ENCODE data around the gene TNFRSF1B. TPM values are rescaled to one million over a fixed set of nuclear protein-coding genes. Genes with fewer than 3 reads are reported as not detected.

The TNFRSF1B gene
- polyA plus RNA-seq, 6 donors from 2014 or later, result 29.0 to 54.0 (median 42.7) TPM

DNA sequence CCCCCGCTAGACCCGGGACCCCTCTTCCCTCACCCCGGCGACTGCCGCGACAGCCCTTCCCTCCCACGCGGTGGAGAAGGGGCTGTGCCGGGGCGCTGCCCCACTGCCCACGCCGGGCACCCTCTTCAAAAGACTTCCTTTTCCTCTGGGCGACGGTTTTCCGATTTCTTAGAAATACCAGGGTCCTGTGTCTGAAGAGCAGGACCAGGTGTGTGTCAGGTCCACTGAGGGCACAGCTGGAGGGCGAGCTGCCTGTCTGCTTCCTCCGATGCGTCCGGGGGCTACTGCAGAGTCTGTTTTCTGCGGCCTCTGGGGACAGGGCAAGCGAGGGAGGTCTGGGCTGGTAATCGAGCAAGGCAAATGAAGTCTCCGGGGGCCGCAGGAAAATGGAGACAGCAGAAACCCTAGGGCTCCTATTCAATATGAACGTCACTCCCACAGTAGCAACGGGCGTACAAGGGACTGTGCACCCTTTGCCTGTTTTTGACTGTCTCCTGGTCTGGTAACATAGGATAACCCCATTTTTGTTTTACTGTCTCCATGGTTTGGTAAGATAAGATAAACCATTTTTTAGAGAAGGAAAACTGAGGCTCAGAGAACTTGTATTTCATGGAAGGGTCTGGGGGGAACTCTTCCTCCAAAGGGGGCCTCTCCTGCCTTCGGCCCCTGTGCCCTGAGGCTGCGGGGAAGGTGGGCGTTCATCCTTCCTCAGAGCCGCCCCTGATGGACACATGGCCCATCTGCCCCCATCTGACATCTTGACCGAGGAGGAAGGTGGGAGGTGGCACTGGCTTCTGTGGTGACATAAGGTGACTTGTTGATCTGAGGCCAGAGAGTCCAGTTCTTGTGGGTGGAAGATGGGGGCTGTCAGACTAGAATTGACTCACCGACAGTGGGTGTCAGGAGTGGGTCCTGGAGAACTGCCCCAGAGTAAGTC lies 970 bp downstream of the TNFRSF1B start:
- Mint-ChIP-seq H3K4me1 (peaks cover 56 to 65% (median 64%) of the 10 kb centered on the region in 3 donors), H3K27me3 (no peaks in the 10 kb centered on the region), H3K36me3 (peaks cover 0 to 8% of the 10 kb centered on the region in 2 donors), H3K9me3 (no peaks in the 10 kb centered on the region), H3K4me3 (peak overlapping the region; percentile 89 to 98 (median 96)), H3K27ac (peak overlapping the region; percentile 66 to 97 (median 92))
- peak; percentile 18 to 34 for ATAC-seq (ENCODE audit: low read depth in 2 of 2)
- DNase-seq, result no peak

DNA sequence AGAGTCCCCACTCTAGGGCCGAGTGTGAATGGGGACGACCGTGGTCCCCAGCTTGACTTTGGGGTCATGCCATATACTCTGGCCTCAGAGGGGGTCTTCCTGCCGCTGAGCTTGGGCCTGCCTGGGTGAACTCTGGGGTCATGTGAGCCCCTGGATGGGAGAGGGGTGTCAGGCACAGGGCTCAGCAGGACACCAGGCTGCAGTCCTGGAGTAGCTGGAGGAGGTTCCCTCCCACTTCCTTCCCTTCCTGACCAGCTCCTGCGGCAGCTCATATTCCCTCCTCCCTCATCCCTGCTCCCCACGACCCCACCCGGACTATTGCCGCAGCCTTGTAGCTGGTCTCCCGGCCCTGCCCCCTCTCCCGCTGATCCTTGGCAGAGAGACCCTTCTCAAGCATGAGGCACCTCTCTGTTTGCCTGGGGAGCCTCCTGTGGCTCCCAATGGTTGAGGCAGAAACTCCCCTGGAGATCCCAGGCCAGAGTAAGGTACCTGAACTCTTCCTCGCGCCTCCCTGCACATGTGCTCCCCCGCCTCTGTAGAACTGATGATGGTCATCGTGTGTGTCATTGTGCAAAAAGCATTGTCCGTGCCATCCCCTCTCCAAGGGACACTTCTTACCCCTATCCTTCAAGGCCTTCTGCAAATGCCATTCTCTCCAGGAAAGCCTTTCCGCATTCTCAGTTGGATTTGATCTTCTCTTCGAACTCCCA lies 1.8 kb downstream of the TNFRSF1B start:
- Mint-ChIP-seq H3K27ac (peak overlapping the region in 4 of 6 donors; percentile 35 to 87 (median 76)), H3K4me3 (peak overlapping the region; percentile 89 to 98 (median 96)), H3K27me3 (no peaks in the 10 kb centered on the region), H3K9me3 (no peaks in the 10 kb centered on the region), H3K4me1 (peaks cover 56 to 66% (median 64%) of the 10 kb centered on the region in 3 donors), H3K36me3 (peaks cover 0 to 8% of the 10 kb centered on the region in 2 donors)
- ATAC-seq (ENCODE audit: low read depth in 2 of 2), result no peak
- DNase-seq, result no peak

GRCh38 chr1:12169442-12170135 lies 2.8 kb downstream of the TNFRSF1B start:
- DNase-seq (no peak), ATAC-seq (ENCODE audit: low read depth in 2 of 2) (no peak)
- H3K27me3 Mint-ChIP-seq, result peaks cover 0 to under 1% (median 0%) of the 10 kb centered on the region in 3 donors
- H3K36me3 Mint-ChIP-seq, result peaks cover 0 to 8% of the 10 kb centered on the region in 2 donors
- H3K9me3 Mint-ChIP-seq, result no peaks in the 10 kb centered on the region
- H3K4me3 Mint-ChIP-seq, result peak overlapping the region in 3 of 8 donors; percentile 72 to 91 (median 74)
- peak overlapping the region in 1 of 6 donors; percentile 87 for H3K27ac Mint-ChIP-seq
- H3K4me1 Mint-ChIP-seq, result peaks cover 63 to 73% (median 71%) of the 10 kb centered on the region in 3 donors

- no peaks in the 10 kb centered on the region for H3K9me3 Mint-ChIP-seq
- H3K4me1 Mint-ChIP-seq, result peaks cover 67 to 77% (median 75%) of the 10 kb centered on the region in 3 donors
- peak overlapping the region in 2 of 8 donors; percentile 46 to 74 for H3K4me3 Mint-ChIP-seq
- peak overlapping the region in 4 of 6 donors; percentile 12 to 89 (median 50) for H3K27ac Mint-ChIP-seq
- peaks cover 0 to 4% (median 0%) of the 10 kb centered on the region in 3 donors for H3K27me3 Mint-ChIP-seq
- ATAC-seq (ENCODE audit: low read depth in 2 of 2) (no peak), DNase-seq (no peak)
- peaks cover 0 to 8% of the 10 kb centered on the region in 2 donors for H3K36me3 Mint-ChIP-seq
Measured at GRCh38 chr1:12170263-12170671, 3.5 kb downstream of the TNFRSF1B start.

DNA sequence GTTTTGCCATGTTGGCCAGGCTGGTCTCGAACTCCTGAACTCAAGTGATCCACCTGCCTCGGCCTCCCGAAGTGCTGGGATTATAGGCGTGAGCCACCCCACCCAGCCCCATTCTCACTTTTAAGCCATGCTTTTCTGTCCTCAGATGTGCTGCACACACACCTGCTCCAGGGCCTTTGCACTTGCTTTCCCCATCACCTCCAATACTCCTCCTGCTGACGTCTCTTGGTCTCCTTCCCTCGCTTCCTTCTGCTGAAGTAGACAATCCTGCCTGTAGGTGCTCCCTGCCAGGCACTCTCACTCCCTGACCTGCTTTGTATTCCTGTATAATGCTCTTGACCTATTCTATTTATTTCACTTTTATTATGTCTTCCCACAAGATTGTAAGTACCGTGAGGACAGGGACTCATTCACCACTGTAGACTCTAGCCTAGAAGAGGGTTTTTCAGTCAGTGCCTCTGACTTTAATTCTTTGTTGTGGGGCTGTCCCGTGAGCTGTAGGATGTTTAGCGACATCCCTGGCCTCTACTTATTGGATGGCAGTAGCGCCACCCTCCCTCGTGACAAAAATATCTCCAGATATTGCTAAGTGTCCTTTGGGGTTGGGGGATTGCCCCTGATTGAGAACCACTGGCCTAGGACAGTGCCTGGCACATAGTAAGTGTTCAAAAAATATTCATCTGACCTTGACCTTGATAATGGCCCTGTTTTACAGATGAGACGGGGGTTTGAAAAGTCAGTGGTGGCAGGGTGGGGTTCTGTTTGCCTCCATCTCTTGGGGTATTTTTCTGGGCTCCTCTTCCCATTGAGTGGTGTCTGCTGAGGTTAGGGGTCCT lies 4.6 kb downstream of the TNFRSF1B start:
- Mint-ChIP-seq H3K9me3 (no peaks in the 10 kb centered on the region), H3K4me1 (peaks cover 70 to 81% (median 78%) of the 10 kb centered on the region in 3 donors), H3K36me3 (peaks cover 0 to 8% of the 10 kb centered on the region in 2 donors), H3K27ac (peak overlapping the region; percentile 47 to 91 (median 88)), H3K27me3 (peaks cover 0 to 6% (median 0%) of the 10 kb centered on the region in 3 donors), H3K4me3 (peak overlapping the region in 2 of 8 donors; percentile 22 to 26)
- ATAC-seq (ENCODE audit: low read depth in 2 of 2) (no peak), DNase-seq (no peak)

DNA sequence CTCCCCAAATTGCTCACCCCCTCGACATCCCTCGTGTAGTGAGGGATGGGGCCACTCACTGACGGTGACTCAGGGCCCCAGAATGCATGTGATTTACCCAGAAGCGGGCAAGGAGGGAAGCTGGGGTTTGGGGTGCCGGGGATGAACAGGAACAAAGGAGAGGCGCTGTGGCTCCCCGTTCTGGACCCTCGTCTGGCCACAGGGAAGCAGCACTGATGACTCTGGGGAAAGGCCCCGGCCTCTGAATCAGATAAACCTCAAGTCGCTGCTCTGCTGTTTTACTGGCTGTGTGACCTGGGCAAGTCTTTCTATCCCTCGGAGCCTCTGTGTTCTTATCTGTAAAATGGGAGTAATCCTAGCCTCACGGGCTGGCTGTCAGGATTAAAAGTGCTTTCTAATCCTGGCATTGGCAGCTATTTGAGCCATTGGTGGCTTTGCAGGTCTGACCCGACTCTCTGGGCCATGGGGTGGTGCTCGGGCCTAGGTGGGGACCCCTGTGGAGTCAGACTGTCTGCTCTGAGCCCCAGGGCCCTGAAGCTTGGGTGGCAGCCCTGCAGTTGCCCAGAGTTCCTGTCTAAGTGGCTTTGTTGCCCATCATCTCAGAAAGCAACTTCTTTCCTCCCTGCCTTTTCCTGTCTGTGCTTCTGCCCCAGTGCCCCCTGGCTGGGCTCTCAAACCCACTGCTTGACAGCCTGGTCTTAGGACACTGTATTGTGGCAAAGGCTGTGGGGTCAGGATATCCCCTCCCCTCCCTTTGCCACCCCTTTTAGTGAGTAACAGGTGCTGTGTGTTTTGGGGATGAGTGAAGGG lies 5.5 kb downstream of the TNFRSF1B start:
- H3K27ac Mint-ChIP-seq, result peak overlapping the region; percentile 76 to 94 (median 88)
- DNase-seq (no peak), ATAC-seq (ENCODE audit: low read depth in 2 of 2) (no peak)
- H3K9me3 Mint-ChIP-seq, result no peaks in the 10 kb centered on the region
- H3K27me3 Mint-ChIP-seq, result peaks cover 0 to 10% (median 0%) of the 10 kb centered on the region in 3 donors
- H3K4me1 Mint-ChIP-seq, result peaks cover 70 to 85% (median 79%) of the 10 kb centered on the region in 3 donors
- H3K36me3 Mint-ChIP-seq, result peaks cover 0 to 8% of the 10 kb centered on the region in 2 donors
- H3K4me3 Mint-ChIP-seq, result peak overlapping the region in 2 of 8 donors; percentile 16 to 55

GRCh38 chr1:12173041-12173509 lies 6.3 kb downstream of the TNFRSF1B start:
- H3K27ac Mint-ChIP-seq, result peak overlapping the region; percentile 81 to 94 (median 88)
- peak overlapping the region in 5 of 8 donors; percentile 10 to 55 (median 24) for H3K4me3 Mint-ChIP-seq
- peaks cover 0 to 10% (median 0%) of the 10 kb centered on the region in 3 donors for H3K27me3 Mint-ChIP-seq
- no peaks in the 10 kb centered on the region for H3K9me3 Mint-ChIP-seq
- peaks cover 67 to 85% (median 79%) of the 10 kb centered on the region in 3 donors for H3K4me1 Mint-ChIP-seq
- peaks cover 0 to 8% of the 10 kb centered on the region in 2 donors for H3K36me3 Mint-ChIP-seq
- DNase-seq (no peak), ATAC-seq (ENCODE audit: low read depth in 2 of 2) (no peak)

GRCh38 chr1:12173631-12174121 lies 6.9 kb downstream of the TNFRSF1B start:
- Mint-ChIP-seq H3K36me3 (peaks cover 0 to 8% of the 10 kb centered on the region in 2 donors), H3K9me3 (no peaks in the 10 kb centered on the region), H3K4me3 (peak overlapping the region in 7 of 8 donors; percentile 18 to 57 (median 50)), H3K4me1 (peaks cover 67 to 85% (median 79%) of the 10 kb centered on the region in 3 donors), H3K27me3 (peaks cover 0 to 10% (median 0%) of the 10 kb centered on the region in 3 donors), H3K27ac (peak overlapping the region; percentile 81 to 95 (median 91))
- ATAC-seq (ENCODE audit: low read depth in 2 of 2), result peak; percentile 92 to 94
- peak; percentile 74 for DNase-seq

DNA sequence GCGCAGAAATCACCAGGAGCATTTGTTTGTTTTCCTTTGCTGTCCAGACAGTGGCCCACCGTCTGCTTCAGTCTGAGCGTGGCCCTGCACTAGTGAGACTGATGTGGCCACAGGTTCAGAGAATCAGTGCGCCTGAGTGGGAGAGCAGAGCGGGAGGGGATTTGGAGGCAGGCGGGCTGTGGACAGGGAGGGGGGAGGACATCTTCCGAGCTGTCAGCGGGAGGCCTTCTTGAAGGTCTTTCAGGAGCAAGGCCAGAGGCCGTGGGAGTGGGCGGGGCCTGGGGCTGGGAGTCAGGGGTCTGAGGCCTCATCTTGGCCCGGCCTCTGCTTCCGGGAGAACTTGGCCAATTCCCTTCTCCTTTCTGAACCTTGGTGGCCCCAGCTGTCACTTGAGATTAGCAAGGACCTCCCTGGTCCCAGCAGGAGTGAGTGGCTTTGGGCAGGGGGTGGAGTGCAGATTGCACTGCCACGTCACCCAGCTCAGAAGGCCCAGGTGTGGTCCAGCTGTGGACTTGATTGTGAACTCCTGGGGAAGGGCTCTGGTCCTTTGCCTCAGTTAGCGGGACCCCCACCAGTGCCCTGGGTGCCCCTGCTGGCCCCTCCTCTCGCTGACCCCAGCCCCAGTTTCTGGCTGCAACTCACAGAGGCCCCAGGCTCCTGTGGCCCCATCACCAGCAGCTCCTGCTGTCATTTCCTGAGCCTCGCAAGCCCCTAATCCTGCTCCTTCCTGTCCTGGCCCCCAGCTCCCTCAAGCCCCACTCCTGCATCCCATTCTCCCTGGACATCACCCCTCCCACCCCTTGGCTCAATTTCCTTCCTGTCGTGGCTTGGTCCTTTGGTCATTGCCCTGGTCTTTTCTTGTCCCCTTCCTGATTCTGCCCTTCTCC lies 8.4 kb downstream of the TNFRSF1B start:
- ATAC-seq (ENCODE audit: low read depth in 2 of 2) (no peak), DNase-seq (no peak)
- Mint-ChIP-seq H3K27me3 (peaks cover 0 to 10% (median 0%) of the 10 kb centered on the region in 3 donors), H3K27ac (peak overlapping the region in 4 of 6 donors; percentile 70 to 92 (median 80)), H3K36me3 (peaks cover 0 to 8% of the 10 kb centered on the region in 2 donors), H3K4me1 (peaks cover 67 to 87% (median 80%) of the 10 kb centered on the region in 3 donors), H3K9me3 (no peaks in the 10 kb centered on the region), H3K4me3 (peak overlapping the region in 2 of 8 donors; percentile 21 to 76)

DNA sequence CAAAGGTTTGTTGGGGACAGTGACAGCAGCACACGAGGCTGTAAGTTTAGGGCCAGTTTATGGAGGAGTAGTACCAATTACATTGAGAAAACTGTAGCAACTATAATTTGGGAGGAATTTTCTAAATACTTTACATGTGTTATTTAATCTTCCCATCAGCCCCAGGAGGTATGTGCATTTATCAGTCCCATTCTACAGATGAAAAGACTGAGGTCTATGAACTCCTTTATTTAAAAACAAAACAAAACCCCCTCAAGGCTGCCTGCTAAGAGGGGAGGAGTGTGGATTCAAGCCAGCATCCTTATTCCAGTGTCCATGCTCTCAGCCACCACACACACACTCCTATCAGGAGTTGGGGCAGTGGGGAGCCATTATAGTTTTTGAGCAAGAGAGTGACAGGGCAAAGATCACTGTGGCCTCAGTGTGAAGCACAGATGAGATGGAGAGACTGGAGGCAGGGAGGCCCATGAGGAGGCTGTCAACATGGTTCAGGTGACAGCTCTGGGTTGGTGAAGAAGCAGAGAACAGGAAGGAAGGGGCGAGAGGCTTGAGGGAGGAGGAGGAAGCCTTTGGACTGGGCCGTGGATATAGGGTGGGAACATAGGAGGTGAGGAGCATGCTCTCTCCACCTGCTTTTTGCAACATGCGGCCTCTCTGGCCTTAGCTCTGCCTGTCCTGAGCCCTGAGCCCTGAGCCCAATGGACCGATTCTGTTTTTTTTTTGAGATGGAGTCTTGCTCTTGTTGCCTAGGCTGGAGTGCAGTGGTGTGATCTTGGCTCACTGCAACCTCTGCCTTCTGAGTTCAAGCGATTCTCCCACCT lies 9.7 kb downstream of the TNFRSF1B start:
- Mint-ChIP-seq H3K9me3 (no peaks in the 10 kb centered on the region), H3K27ac (peak overlapping the region in 4 of 6 donors; percentile 47 to 88 (median 74)), H3K36me3 (peaks cover 0 to 2% of the 10 kb centered on the region in 2 donors), H3K27me3 (peaks cover 0 to 10% (median 0%) of the 10 kb centered on the region in 3 donors), H3K4me3 (peak overlapping the region in 2 of 8 donors; percentile 4 to 49), H3K4me1 (peaks cover 60 to 84% (median 83%) of the 10 kb centered on the region in 3 donors)
- DNase-seq (no peak), ATAC-seq (ENCODE audit: low read depth in 2 of 2) (no peak)
